Subcutaneous abdominal adipose tissue (tissue), 5 donors: ENCODE results near the gene UBE2QL1.

Experiments used
- H3K27ac ChIP-seq: one replicate; pipeline ENCODE4 v1.7.0; 2013; ENCODE audit warnings: low read depth, mild to moderate bottlenecking, inconsistent platforms, low read length, moderate library complexity
- H3K27me3 ChIP-seq, 5 donors: one replicate each; pipeline ENCODE4 v1.7.0; 2013; ENCODE audit warnings: low read length in 5 of 5, inconsistent platforms in 1 of 5; ENCODE audit not compliant: control insufficient read depth in 5 of 5, insufficient read depth in 4 of 5
- H3K36me3 ChIP-seq, 5 donors: one replicate each; pipeline ENCODE4 v1.7.0; 2013; ENCODE audit warnings: low read length in 5 of 5; ENCODE audit not compliant: control insufficient read depth in 5 of 5, insufficient read depth in 5 of 5
- H3K4me1 ChIP-seq, 5 donors: one replicate each; pipeline ENCODE4 v1.7.0; 2013; ENCODE audit warnings: low read length in 5 of 5, mild to moderate bottlenecking in 3 of 5, moderate library complexity in 1 of 5; ENCODE audit not compliant: control insufficient read depth in 5 of 5, insufficient read depth in 5 of 5
- H3K4me3 ChIP-seq, 5 donors: one replicate each; pipeline ENCODE4 v1.7.0; 2013; ENCODE audit warnings: low read length in 5 of 5, low read depth in 1 of 5
- H3K9ac ChIP-seq, 5 donors: one replicate each; pipeline ENCODE4 v1.7.0; 2013; ENCODE audit warnings: low read length in 5 of 5, mild to moderate bottlenecking in 4 of 5, moderate library complexity in 3 of 5
- H3K9me3 ChIP-seq, 5 donors: one replicate each; pipeline ENCODE4 v1.7.0; 2013; ENCODE audit warnings: low read length in 5 of 5; ENCODE audit not compliant: control insufficient read depth in 5 of 5
- donor health status: healthy.
- donor health status: healthy.
- donor health status: healthy.
- donor health status: healthy.
- donor health status: healthy.

The UBE2QL1 gene

DNA sequence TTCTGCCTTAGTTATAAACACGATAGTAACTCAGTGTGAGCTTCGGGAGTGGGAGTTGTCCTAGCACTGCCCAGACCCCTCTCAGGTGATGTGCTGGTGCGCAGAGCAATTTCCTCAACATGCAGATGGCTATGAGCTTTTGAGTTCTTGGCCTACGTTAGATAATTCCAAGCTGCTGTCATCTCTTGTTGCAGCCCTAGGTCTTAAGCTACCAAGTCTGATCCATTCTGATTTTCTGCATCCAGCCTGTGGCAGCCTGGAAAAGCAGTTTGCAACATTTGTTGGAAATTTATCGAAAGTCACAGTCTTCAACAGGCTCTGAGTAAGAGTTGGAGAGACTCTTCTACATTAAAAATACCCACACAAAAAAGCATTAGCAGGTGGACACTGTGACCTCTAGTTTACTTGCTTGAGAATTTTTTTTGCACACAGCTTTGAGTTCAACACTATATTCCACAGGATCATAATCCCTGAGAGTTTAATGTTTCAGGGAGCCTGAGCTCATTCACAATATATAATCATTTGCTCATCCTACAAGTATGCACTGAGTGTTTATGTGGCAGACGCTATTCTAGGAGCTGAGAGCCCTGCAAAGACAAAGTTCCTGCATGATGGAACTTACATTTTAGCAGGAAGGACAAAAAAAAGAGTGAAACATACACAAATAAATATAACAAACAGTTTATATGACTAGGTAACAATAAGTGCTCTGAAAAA, 91.6 kb downstream of the UBE2QL1 start:
- no peaks in the 10 kb centered on the region for H3K4me1 ChIP-seq
- no peak overlapping the region for H3K9ac ChIP-seq
- H3K27ac ChIP-seq, result no peak overlapping the region
- H3K36me3 ChIP-seq, result no peaks in the 10 kb centered on the region
- no peaks in the 10 kb centered on the region for H3K9me3 ChIP-seq
- peaks cover 0 to 1% (median 0%) of the 10 kb centered on the region in 5 donors for H3K27me3 ChIP-seq
- H3K4me3 ChIP-seq, result no peak overlapping the region

DNA sequence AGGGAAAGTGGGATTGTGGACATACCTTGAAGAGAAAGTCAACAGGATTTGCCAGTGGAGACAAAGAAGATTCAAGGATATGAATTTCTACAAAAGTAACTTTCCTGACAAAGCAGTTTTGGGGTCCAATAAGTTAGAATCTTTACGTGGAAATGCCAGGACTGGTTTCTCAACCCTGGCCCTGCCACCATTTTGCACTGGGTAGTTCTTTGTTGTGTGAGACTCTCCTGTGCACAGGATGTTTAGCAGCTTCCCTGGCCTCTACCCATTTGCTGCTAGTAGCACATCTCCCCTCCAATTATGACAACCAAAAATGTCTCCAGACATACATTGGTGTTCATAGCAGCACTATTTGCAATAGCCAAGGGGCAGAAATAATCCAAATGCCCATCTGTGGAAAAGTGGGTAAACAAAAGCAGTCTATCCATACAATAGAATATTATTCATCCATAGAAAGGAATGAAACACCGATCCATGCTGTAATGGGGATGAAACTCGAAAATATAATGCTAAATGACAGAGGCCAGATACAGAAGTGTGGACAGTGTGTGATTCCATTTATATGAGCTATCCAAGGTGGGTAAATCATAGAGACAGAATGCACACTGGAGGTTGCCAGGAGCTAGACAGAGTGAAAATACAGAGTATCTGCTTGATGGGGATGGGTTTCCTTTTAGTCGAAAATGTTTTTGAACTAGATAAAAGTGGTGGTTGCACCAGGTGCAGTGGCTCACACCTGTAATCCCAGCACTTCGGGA, 92.8 kb downstream of the UBE2QL1 start:
- H3K4me3 ChIP-seq, result no peak overlapping the region
- H3K4me1 ChIP-seq, result no peaks in the 10 kb centered on the region
- no peaks in the 10 kb centered on the region for H3K9me3 ChIP-seq
- no peaks in the 10 kb centered on the region for H3K36me3 ChIP-seq
- no peak overlapping the region for H3K9ac ChIP-seq
- H3K27ac ChIP-seq, result no peak overlapping the region
- peaks cover 0 to 3% (median 0%) of the 10 kb centered on the region in 5 donors for H3K27me3 ChIP-seq

DNA sequence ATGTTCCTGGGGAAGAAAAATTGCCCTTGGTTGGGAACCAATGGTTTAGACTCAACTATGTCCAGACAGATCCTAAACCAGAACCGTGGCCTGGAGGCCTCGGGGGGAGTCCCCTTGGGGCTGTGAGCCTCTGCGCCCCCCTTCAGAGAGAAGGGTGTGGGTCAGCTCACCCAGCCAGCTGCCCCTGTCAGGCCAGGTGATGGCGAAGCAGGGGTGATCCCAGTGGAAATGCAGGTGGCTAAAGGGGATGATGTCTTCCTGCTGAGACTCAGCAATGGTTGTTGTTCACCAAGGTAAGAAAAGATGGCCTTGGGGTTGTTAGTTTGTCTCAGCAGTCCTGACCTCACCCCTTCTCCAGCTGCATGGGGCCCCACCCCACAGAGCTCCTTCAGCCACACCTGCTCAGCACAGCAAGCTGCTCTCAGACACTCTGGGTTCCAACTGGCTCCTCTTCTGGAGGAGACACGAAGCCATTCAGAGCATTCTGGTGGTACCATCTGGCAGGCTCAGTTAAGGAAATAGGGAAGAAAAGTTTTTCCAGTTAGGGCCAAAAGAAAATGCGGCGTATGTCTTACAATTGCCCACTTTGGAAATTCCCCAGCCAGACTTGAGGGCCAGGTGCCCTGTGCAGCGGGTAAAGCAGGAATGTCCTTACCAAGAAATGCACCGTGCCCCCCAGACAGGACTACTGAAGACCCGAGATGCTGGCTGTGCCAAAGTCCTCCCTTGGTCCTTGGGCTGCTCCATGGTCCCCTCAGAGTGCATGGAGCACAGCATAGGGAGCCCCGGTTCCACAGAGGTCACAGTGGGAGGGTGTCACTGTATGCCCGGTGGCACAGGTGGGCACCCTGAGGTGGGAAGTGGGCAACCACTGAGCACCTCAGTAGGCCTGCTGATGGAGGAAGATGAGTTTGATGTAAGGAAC, 94.0 kb downstream of the UBE2QL1 start:
- no peak overlapping the region for H3K4me3 ChIP-seq
- peaks cover 0 to 3% (median 0%) of the 10 kb centered on the region in 5 donors for H3K27me3 ChIP-seq
- no peaks in the 10 kb centered on the region for H3K9me3 ChIP-seq
- H3K36me3 ChIP-seq, result no peaks in the 10 kb centered on the region
- H3K9ac ChIP-seq, result no peak overlapping the region
- no peaks in the 10 kb centered on the region for H3K4me1 ChIP-seq
- H3K27ac ChIP-seq, result no peak overlapping the region

DNA sequence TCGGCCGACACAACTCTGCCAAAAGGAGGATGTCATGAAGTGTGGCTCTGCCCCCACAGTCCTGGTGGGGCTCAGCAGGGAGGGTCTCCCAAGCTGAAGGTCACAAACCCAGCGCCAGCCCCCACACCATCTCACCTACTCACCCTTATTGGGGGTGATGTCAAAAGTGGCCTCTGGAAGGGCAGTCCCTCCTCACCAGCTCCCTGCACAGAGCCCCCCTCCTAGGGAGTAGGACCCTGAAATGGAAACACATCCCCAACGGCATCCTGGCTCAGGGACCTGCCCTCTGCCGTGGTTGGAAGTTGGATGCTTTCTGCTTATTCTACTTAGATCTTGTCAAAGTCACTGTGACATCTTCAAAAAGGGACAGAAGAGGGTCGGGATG, 94.7 kb downstream of the UBE2QL1 start:
- no peaks in the 10 kb centered on the region for H3K4me1 ChIP-seq
- peaks cover 0 to 3% (median 0%) of the 10 kb centered on the region in 5 donors for H3K27me3 ChIP-seq
- no peak overlapping the region for H3K27ac ChIP-seq
- no peak overlapping the region for H3K4me3 ChIP-seq
- no peaks in the 10 kb centered on the region for H3K9me3 ChIP-seq
- H3K36me3 ChIP-seq, result no peaks in the 10 kb centered on the region
- H3K9ac ChIP-seq, result no peak overlapping the region

DNA sequence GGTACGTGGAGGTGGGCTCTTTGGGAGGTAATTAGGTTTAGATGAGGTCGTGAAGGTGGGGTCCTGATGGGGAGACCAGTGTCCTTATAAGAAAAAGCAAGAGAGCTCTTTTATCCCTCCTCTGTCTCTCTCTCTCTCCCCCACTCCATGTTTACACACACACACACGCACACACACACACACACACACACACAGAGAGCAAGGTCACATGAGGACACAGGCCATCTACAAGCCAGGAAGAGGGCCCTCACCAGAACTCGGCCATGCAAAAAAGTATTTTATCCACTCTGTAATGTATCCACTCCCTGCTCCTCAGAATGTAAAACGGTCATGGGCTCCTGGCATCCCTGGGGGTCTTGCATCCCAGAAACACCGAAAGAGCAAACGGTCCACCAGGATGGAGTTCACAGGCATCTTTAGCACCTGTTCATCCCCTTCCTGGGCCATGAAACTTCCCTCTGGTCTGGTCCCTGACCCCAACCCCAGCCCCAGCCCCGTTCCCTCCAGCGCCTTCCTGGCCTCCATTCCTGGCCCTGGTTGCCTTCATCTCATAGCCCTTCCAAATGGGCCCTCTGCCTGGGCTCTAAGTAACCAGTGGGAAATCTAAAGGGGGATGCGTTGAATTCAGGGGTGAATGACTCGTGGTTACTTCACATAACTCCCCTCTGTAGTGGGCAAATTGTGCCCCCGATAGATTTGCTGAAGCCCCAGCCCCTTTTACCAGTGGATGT, 95.3 kb downstream of the UBE2QL1 start:
- Histone ChIP-seq H3K36me3 (no peaks in the 10 kb centered on the region), H3K27ac (no peak overlapping the region), H3K9ac (no peak overlapping the region), H3K27me3 (peaks cover 0 to 3% (median 0%) of the 10 kb centered on the region in 5 donors), H3K4me3 (no peak overlapping the region), H3K9me3 (no peaks in the 10 kb centered on the region), H3K4me1 (no peaks in the 10 kb centered on the region)
